Kidney epithelial cell (primary cell): Measurements from ENCODE around the gene CACNA2D1. TPM values are rescaled to one million over a fixed set of nuclear protein-coding genes. Genes with fewer than 3 reads are reported as not detected.

Experiments used
- DNase-seq: peaks from one replicate; pipeline ENCODE4 v3.0.0-alpha.2; 2010; ENCODE audit warnings: low read depth
- H3K27me3 ChIP-seq: 2 replicates; pipeline ENCODE4 v1.6.0; 2011; ENCODE audit warnings: low read length; ENCODE audit not compliant: control insufficient read depth, insufficient read depth
- H3K36me3 ChIP-seq: 2 replicates; pipeline ENCODE4 v1.5.1; 2011; ENCODE audit warnings: low read length; ENCODE audit not compliant: control insufficient read depth, insufficient read depth
- H3K4me3 ChIP-seq: 2 replicates; pipeline ENCODE4 v1.5.1; 2011; ENCODE audit warnings: low read depth, mild to moderate bottlenecking, control low read depth, low read length
- total RNA-seq: library from RNA; depleted of rRNA; stranded (reverse); fragments of >200 nt; gene quantifications from 2 replicates; pipeline ENCODE4 v1.2.3, GENCODE V29; 2015
- TF ChIP-seq, protein P1 (sequence below): IDR thresholded peaks from 2 replicates; pipeline ENCODE4 v1.5.1; 2011; ENCODE audit warnings: mild to moderate bottlenecking, moderate library complexity, low read length, control low read depth, inconsistent platforms; ENCODE audit not compliant: insufficient read depth, poor library complexity, severe bottlenecking

CACNA2D1 gene
- total RNA-seq, 1 donor from 2014 or later, result 5.9 TPM

DNA sequence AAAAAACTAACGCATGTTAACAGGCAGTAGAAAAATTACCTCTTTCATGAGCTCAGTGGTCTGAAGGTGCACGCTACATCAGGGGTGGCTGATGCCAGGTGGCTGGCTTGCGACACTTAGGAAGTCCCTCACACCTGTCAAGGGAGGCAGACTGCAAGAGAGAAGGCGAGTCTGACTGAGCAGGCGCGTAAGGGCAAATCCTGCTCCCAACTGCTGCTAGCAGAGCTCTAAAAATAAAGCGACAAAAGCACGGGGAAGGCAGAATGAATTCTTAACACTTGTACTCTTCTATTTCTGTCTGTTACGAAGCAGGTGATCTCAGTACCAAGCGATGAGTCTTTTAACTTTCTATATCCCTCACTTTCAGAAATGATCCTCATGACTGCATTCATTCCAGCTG lies 33.1 kb downstream of the CACNA2D1 start:
- no peak overlapping the region for H3K4me3 ChIP-seq
- no peaks in the 10 kb centered on the region for H3K36me3 ChIP-seq
- DNase-seq, result no peak
- H3K27me3 ChIP-seq, result no peaks in the 10 kb centered on the region
- TF ChIP-seq, protein P1, sequence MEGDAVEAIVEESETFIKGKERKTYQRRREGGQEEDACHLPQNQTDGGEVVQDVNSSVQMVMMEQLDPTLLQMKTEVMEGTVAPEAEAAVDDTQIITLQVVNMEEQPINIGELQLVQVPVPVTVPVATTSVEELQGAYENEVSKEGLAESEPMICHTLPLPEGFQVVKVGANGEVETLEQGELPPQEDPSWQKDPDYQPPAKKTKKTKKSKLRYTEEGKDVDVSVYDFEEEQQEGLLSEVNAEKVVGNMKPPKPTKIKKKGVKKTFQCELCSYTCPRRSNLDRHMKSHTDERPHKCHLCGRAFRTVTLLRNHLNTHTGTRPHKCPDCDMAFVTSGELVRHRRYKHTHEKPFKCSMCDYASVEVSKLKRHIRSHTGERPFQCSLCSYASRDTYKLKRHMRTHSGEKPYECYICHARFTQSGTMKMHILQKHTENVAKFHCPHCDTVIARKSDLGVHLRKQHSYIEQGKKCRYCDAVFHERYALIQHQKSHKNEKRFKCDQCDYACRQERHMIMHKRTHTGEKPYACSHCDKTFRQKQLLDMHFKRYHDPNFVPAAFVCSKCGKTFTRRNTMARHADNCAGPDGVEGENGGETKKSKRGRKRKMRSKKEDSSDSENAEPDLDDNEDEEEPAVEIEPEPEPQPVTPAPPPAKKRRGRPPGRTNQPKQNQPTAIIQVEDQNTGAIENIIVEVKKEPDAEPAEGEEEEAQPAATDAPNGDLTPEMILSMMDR, result no peak

DNA sequence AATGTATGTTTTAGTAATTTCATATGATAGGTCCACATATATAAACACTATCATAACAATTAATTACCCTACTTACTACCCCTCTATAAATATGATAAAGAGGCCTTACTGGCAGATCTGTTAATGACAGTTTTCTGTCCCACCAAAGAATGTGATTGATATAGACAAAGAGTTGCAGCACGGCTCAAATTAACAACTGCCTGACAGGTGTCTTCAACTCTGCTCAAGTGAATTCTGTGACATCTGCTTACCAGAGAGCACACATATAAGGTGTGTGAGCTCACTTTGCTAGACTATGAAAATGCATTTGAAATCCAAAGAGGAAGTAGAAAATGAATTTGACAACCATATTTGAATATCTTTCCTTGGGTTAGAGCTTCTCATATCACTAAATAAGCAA lies 36.6 kb downstream of the CACNA2D1 start:
- H3K27me3 ChIP-seq, result no peaks in the 10 kb centered on the region
- H3K4me3 ChIP-seq, result no peak overlapping the region
- TF ChIP-seq, protein P1, result no peak
- no peak for DNase-seq
- H3K36me3 ChIP-seq, result no peaks in the 10 kb centered on the region

DNA sequence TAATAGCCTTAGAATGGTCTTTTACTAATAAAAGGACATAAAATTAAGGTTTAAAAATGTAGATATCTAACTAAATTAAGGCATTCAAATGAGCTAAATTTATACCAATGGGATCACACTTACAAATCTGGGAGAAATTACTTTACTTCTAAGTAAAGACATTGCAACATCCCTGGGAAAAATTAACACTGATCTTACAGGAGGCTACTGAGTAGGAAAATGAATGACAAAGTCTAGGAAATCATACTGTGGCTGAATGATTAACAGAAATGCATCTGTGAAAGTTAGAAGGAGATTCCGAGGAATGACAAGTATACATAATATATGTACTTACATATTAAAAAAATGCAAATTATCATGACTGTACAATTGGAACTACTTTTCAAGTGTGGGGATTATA lies 38.3 kb downstream of the CACNA2D1 start:
- Histone ChIP-seq H3K27me3 (no peaks in the 10 kb centered on the region), H3K36me3 (no peaks in the 10 kb centered on the region), H3K4me3 (no peak overlapping the region)
- TF ChIP-seq, protein P1, result no peak
- DNase-seq, result no peak

DNA sequence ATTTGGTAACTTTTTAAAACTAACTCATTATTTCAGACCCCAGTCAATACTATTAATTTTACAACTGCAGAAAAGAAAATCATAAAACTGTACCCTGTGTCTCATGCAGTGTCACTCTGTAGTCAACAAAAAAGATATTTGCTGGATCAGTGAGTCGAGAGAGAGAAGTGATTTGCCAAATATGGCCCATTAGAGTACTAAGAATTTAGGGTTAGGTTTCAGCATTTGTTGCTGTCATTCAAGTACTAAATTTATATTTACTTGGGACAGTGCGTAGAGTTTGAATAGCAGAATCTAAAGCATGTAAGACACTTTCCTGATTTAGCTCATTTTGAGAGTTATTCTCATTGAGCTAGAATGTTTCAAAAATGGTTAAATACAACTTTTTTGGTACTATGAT lies 38.9 kb downstream of the CACNA2D1 start:
- no peak overlapping the region for H3K4me3 ChIP-seq
- TF ChIP-seq, protein P1, result no peak
- no peak for DNase-seq
- H3K27me3 ChIP-seq, result no peaks in the 10 kb centered on the region
- H3K36me3 ChIP-seq, result no peaks in the 10 kb centered on the region

DNA sequence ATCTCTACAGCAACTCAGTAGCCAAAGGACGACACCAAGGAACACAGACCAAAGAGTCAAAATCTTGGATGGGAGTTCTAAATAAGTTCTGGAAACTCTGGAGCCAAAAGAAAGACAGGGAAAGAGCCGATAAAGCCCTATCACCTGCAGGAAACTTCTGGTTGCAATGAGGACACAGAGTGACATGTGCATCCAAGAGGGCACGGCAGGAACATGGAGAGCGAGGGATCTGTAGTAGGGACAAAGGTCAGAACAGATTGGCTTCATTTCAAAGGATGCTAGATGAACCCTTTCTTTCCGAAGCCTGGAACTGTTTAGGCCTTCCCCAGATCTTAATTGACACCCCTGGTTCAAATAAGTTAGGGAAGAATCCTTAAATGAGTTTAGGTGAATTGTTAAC lies 39.5 kb downstream of the CACNA2D1 start:
- TF ChIP-seq, protein P1, result no peak
- Histone ChIP-seq H3K27me3 (no peaks in the 10 kb centered on the region), H3K36me3 (no peaks in the 10 kb centered on the region), H3K4me3 (no peak overlapping the region)
- no peak for DNase-seq

DNA sequence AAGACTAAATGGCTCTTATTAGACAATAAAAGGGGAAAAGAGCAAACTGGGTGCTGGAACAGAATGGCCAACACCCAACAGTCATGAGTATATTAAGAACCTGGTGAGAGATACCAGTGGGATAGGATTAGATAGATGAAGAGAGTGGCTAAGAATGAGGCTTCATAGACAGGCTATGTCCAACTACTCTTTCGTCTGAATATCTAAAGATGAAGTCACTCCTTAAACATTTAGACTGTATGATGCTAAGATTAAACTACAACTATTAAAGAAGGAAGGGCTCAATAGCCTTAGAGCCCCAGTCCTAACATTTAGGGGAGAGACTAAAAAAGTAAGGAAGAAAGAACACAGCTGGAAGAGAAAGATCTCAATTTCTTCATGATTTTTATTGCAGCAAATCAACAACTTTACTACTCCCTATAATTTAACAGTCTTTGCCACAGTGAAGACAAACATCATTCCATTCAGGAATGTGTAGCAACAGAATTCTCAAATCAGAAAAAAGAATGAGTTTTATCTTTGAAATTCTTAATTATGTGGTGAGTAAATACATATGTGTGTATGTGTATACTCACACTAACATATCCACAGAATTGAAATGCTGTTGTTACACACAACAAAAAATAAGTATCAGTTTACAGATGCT lies 45.6 kb downstream of the CACNA2D1 start:
- TF ChIP-seq, protein P1, result no peak
- no peak for DNase-seq
- no peaks in the 10 kb centered on the region for H3K27me3 ChIP-seq
- H3K4me3 ChIP-seq, result no peak overlapping the region
- H3K36me3 ChIP-seq, result no peaks in the 10 kb centered on the region
